HG03469 (cell line): ENCODE data around the gene PRR16.
"Not testable (repeated sequence)": the region's sequence is repeated elsewhere in the genome, so short reads cannot be mapped to it uniquely, and the experiment has no call there.

Experiments
- ATAC-seq: cut with Tn5 transposase; IDR thresholded peaks from one replicate; pipeline ENCODE4 v1.9.1; 2021; ENCODE audit warnings: mild to moderate bottlenecking, moderate library complexity, moderate number of reproducible peaks; ENCODE audit not compliant: unreplicated experiment

PRR16 gene

GRCh38 chr5:120463991-120464626 lies at the start of gene PRR16:
PRR16 (plus strand) TSS chr5:120464300.
- peak; percentile 70 for ATAC-seq

GRCh38 chr5:120415985-120416384 lies 48.1 kb upstream of the PRR16 start:
- no peak for ATAC-seq

GRCh38 chr5:120419127-120419526 lies 45.0 kb upstream of the PRR16 start:
- ATAC-seq: no peak

- not testable (repeated sequence) for ATAC-seq
Observed at GRCh38 chr5:120426633-120427275, 37.3 kb upstream of the PRR16 start.

GRCh38 chr5:120430572-120430971 lies 33.5 kb upstream of the PRR16 start:
- ATAC-seq: no peak

DNA sequence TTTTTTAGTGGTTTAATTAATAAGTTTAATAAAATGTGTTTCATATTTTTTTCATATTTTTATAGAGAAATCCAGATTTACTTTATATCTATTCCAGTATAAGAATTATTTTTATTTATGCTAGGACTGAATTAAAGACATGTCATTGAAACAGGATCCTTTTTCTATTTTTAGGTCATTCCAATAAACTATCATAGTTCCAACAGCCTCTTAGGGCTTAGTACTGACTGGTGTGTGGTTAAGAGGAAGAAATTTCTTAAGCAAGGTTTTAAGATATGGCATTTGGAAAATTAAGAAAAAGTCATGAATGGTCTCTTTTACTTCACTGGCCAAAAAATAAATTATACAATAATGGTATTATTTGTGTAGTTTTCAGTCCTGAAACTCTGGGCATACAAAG lies 31.2 kb upstream of the PRR16 start:
- ATAC-seq: no peak

GRCh38 chr5:120435129-120435528 lies 29.0 kb upstream of the PRR16 start:
- ATAC-seq: no peak

DNA sequence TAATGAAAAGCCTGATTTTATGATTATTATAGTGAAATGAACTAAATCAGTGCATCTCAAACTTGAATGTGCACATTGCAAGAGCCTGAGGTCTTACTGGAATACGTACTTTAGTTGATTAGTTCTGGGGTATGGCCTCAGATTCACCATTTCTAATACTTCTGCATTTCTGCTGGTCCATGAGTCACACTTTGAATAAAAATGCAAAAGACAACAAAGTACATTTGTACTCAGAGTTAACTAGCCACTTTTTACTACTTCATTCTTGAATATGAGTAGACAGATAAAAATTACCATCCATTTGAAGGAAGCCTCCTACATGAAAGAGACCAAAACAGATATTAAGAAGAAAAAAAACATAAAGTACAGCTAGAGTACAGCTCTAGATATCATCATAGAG lies 27.1 kb upstream of the PRR16 start:
- no peak for ATAC-seq

- ATAC-seq: no peak
Observed at GRCh38 chr5:120442694-120443093, 21.4 kb upstream of the PRR16 start.

GRCh38 chr5:120443607-120444006 lies 20.5 kb upstream of the PRR16 start:
- no peak for ATAC-seq

DNA sequence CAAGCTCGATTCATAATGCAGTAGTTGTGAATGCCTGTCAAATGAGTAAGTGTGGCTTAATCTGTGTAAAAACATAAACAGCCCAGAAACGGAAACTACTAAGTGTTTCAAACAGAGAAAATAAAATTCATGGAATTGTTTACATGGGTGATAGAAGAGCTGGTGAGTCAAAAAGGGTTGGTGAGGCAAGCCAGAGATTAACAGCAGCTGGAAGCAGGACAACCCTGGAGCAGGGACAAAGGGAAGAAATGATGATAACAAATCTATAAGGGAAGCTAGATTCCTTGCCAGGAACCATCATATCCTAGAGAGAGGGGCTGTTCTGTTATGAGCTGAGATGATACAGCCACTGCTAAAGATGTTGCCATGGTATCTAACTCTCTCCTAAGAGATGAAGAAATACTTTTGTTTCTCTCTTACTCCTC lies 18.0 kb upstream of the PRR16 start:
- no peak for ATAC-seq

- ATAC-seq: no peak
Observed at GRCh38 chr5:120446901-120447300, 17.2 kb upstream of the PRR16 start.

GRCh38 chr5:120447706-120448239 lies 16.3 kb upstream of the PRR16 start:
- ATAC-seq: no peak

DNA sequence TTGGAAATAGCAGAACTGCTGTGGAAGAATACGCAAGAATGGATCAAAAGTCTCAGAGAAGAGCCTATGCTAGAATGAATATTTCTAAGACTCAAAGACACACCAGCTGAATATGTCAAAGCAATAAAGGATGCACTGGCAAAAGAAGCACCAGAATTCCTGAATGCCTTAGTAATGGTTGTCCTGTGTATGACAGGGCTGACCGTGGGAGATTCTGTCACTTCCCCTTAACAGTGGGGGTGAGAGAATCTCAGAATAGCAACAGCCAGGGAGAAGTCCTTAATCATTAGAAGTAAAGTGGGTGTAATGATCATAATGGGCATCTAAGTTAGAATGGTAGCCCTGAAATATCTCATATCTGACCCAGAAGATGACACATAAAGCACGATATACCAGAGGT lies 14.6 kb upstream of the PRR16 start:
- no peak for ATAC-seq

DNA sequence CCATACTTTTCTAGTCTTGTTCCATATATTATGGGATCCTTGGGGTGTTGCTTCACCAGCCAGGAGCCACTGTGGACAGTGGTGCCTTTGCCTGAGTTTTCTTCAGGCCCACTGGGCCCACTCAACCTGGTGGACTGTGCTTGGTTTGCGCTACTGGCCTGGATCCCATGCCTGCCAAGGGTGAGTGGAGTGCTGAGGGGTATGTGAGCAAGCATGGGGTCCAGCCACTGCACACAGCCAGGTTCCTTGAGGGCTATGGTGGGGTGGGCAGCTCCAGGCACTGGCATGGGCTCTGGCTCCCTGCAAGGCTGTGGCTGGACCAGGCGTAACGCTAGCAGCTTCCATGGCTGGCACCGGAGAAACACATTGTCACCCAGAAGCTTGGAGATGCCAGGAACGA lies 13.2 kb upstream of the PRR16 start:
- no peak for ATAC-seq

GRCh38 chr5:120451445-120451844 lies 12.7 kb upstream of the PRR16 start:
- no peak for ATAC-seq

DNA sequence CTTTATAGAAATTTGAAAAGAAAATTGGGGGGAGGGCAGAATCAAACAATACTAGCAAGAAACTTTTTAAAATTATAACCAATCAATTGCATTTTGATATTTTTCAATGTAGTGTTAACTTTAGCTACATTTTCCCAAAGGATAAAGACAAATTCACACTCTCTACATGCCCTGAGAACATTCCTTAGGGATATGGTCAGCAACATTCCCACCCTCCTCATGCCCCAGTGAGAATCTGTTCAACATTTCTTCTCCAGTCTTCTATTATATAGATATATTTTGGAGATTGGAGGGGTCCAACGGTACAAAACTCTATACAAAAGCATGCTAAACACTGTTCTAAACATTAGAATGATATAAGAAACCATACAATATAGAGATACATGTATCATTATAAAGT lies 11.6 kb upstream of the PRR16 start:
- no peak for ATAC-seq

- no peak for ATAC-seq
Observed at GRCh38 chr5:120454094-120454798, 9.9 kb upstream of the PRR16 start.

- ATAC-seq: no peak
Observed at GRCh38 chr5:120456006-120456405, 8.1 kb upstream of the PRR16 start.

- peak; percentile 86 for ATAC-seq
Observed at GRCh38 chr5:120457839-120458507, 6.1 kb upstream of the PRR16 start.

DNA sequence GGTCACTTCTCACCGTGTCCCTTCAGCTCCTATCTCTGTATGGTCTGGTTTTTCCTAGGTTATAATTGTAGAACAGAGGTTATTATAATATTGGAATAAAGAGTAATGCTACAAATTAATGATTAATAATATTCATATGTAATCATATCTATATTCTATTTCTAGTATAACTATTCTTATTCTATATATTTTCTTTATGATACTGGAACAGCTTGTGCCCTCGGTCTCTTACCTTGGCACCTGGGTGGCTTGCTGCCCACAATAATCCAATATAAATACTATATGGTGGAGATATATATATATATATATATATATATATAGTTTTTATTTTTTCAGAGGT lies 5.6 kb upstream of the PRR16 start:
- ATAC-seq: not testable (repeated sequence)
